Glomerular visceral epithelial cell (primary cell): ENCODE measurements around the gene SMARCA5.

Source experiments
- DNase-seq: peaks from one replicate; pipeline ENCODE4 v3.0.0-alpha.2; 2016; ENCODE audit errors: extremely low spot score

The SMARCA5 gene

DNA sequence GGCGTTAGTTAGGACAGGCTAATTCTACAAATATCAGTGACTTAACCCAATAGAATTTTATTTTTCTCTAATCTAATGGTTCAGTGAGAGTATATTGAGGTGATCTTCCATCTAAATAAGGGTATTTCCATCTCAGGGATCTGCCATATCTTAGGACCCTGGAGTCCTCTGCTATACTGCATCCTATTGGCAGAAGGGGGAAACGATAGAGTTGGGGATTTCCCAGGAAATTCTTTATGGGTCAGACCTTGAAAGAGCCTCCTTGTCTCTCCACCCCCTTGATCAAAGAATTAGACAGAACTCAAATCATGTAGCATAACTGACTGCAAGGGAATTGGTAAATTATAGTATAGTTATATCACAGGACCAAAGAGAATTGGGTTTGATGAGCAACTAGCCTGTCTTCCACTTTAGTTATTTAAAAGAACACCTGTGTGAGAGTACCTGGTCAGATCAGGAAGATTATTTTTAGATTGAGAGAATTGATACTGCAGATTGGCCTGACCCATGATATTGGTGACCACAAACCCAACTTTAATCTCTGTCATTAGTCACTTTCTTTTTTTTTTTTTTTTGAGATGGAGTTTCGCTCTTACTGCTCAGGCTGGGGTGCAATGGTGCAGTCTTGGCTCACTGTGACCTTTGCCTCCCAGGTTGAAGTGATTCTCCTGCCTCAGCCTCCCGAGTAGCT lies 25.6 kb downstream of the SMARCA5 start:
- DNase-seq = no peak

DNA sequence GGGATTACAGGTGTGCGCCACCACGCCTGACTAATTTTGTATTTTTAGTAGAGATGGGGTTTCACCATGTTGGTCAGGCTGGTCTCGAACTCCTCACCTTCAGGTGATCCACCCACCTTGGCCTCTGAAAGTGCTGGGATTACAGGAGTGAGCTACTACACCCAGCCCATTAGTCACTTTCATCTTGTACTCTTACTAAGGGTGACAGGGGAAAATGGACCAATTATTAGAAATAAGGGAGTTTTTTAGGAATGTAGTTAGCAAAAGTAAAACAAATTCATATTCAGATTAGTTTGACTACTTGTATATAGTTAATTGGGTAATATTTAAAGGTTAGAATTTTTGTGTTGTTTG lies 26.1 kb downstream of the SMARCA5 start:
- DNase-seq = no peak

DNA sequence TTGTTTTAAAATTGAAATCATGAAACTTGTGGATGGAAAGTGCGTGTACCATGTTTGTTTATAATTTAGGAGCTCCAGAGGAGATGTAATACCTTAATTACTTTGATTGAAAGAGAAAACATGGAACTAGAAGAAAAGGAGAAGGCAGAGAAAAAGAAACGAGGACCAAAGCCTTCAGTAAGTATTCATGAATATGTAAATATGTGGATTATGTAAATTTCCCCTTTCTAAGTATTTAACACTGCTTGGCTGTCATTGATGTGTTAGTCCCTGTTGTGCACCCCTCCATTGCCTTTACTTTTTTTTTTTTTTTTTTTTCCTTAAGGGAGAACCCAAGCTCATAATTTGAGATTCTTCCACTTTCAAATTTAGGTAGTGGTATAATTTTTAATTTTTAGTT lies 36.4 kb downstream of the SMARCA5 start:
- DNase-seq = no peak

DNA sequence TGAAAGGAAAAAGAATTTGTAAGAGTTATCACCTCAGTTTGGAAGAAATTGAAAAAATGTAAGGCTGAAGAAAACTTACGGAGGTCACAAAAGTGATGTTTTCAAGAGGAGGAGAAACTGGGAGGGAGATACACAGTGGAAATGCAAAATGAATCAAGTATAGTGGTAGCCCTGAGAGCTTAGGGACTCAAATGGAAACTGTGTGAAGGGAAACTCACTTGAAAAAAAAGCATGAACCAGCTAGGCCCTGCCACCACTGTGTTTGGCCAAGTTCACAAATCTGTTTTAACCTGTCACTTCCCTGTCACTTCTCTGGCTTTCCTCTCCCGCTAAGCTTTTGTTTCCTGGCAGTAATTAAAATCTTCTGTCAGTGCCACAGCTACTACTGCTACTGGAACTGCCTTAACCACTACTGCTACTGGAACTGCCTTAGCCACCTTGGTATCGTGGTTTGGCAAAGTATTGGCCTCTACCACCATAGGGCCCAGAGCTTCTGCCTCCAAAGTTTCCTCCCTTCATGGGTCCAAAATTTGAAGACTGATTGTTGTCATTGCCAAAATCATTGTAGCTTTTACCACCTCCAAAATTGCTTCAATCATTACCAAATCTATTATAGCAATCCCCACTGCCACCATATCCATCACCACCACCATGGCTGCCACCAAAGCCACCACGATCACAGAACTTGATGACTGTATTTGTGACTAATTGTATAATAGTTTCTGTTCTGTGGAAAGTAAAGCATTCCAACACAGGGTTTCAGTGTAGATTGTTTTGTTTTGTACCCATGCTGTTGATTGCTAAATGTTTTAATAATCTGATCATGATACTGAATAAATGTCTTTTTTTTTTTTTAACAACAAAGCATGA lies 41.5 kb downstream of the SMARCA5 start:
- no peak for DNase-seq

DNA sequence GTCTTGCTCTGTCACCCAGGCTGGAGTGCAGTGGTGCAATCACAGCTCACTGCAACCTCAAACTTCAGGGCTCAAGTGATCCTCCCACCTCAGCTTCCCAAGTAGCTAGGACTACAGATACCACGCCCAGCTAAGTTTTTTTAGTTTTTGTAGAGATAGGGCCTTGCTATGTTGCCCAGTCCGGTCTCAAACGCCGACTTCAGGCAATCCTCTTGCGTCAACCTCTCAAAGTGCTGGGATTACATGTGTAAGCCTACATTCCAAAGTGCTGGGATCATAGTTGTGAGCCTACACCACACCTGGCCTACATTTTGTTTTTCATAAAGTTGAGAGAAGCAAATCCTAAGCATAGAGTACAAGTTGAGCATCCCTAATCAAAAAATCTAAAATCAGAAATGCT lies 42.2 kb downstream of the SMARCA5 start:
- no peak for DNase-seq

DNA sequence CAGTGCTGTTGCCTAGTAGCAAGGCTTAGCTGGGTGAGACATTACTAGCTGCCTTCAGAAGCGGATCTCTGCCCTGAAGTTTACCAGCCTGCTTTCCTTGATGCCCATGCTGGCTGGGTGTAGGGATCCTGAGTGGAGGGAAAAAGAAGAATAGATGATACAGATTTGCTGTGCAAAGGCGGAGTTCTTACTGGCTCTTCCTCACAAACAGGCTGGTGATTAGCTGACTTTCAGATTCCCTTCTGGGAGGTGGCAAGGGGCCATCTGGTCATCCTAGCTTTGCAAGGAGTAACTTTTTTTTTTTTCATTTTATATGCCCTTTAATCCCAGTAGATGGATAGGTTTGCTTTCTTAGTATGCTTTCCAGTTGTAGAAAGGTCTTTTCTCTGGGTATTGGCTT lies 44.8 kb downstream of the SMARCA5 start:
- DNase-seq = no peak

DNA sequence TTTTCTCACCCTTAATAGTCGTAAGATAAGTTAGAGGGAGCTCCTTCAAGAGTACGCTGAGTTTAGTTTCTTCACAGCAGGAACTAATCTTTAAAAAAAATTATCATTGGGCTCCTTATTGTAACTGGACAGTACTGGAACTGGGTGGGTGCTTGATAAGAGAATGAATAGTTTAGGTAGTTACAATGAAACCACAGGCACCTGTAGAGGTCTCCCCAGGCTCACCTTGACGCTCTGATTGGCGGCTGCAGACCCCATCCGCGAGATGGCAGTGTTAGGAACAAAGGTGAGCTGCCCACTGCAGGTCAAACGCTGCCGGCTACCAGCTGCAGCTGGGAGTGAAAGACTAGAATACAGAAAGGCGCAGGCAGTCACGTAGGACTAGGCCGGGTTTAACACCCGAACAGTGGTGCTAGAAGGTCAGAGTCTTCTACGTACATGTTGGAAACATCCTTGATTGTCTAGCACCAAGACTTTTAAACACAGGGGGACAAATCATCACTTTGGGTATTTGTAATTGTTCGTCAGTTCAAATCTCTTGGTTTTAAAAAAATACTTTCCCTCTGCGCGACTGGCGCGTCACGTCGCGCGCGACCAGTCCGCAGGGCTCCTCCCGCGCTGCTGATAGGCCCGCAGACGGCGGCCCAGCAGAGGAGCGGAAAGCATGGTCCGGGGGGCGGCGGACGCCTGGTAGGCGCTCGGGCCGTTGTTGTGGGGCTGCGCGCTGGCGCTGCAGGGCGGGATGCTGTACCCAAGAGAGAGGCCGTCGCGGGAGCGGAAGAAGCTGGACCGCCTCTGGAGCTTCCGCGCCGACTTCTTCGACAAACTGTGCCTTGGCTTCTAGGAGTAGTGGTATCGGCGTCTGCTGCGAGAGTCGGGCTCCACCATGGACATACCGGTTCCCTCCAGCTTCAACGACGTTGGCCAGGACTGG lies 45.6 kb downstream of the SMARCA5 start:
- DNase-seq = peak; percentile 52

DNA sequence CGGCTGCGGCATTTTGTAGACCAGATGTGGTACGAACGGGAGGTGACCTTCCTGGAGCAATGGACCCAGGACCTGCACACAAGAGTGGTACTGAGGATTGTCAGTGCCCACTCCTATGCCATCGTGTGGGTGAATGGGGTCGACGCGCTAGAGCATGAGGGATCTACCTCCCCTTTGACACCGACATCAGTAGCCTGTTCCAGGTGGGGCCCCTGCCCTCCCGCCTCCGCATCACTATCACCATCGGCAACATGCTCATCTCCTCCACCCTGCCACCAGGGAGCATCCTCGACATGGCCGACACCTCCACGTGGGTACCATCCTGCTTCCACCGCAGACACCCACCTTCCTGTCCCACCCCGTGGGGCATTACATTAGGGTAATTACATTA lies 46.2 kb downstream of the SMARCA5 start:
- no peak for DNase-seq

DNA sequence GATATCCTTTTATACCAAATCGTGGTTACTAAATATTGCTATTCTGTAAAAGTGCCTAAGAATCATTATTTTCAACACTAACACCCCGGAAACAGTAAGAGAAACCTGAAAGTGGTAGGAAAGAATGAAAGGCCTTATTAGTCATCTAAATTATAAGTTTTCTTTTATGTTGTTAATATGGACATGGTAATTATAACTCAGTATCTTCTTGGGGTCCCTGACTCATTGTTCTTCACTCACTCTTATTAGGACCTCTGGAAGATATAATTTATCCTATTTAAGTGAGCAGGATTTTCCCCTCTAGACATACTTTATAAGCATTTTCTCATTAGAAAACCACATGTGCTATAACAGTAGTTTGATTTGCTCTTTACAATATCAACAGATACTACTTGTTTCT lies 51.0 kb downstream of the SMARCA5 start:
- no peak for DNase-seq

DNA sequence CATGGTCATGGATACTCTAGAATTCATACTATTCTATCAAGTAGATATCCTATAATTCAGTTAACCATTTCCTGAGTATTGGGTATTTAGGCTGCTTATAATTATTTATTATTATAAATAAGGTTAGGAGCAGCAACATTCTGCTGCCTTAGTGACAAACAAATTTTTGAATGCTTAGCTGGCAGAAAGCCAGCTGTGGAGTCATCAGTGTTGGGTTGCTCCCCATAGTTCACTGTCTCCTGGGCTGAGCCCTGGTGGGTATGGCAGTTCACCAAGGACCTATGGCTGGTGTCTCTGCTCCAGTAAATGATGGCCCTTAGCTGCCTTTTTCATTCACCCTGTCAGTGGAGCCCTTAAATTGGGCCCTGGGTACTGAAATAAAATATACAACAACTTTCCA lies 61.8 kb downstream of the SMARCA5 start:
- no peak for DNase-seq

DNA sequence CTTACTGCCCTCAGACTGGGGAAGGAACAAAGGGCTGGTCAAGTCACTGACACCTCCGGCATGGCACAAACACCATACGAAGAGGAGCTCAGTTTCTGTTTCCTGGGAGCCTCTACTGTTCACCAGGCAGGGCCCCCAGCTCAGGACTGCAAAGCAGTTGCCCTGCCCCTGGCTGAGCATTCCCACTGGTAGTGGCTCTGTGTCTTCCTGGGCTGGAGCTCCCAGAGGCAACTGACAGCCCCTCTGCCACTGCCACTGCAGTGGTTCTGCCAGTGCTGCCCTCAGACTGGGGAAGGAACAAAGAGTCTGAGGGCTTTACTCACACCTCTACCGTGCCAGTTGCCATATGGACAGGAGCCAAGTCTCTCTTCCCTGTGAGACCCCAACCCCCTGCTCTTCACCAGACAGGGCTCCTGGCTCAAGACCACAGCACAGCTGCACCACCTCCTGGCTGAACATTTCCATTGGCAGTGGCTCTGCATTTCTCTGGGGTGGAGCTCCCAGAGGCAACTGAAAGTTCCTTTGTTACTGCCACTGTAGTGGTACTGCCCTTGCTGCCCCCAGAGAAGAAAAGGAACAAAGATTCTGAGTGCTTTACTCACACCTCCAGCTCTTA lies 67.9 kb downstream of the SMARCA5 start:
- DNase-seq = no peak

DNA sequence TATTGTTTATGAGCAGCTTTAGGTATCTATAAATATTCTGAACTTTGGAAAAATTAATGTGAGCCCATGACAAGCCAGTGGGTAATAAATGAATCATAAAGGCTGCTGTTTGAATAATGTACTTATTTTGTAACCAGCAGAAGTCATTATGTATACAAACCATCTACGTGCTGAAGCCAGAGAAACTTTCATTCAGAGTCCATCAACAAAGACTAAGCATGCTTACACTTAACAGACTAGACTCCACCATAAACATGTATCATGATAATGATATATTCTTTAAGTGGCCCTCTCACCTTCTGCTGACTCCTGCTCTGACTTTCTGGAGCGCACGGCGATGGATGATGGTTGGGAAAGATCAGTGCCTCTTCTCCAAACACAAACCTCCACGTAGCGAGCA lies 72.0 kb downstream of the SMARCA5 start:
- no peak for DNase-seq

DNA sequence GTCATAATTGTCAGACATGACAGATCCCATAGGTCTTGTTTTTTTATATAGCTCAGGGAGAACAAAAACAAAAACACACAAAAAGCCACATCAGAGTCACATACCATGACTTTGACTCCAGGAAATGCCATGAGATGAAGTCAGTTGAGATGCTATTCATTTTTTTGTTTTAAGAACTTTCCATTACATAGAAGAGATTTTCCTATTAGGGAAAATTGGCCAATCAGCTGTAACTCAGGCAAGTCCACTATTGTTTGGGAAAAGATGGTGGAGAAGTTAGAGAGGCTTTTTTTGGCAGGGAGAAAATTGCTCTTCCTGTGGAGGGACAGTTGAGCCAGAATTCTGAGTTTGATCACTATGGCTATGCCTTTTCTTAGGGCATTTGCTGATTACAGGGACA lies 72.6 kb downstream of the SMARCA5 start:
- DNase-seq = no peak

DNA sequence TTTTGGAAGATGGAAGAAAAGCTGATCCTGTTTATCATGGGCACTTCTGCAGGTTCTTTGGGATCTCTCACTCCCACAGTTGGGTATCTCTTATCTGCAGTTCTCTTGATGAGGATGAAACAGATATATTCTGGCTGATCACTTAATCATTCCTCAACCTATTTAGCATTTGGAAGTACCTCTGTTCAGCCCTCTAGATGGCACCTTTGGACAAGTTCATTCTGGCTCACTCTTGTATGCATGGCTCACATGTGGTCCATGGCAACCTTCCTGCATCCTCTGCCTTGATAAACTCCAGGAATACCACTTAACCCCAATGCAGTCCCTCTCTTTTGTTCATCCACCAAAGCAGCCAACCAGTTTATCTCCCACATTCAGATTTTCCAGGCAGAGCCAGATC lies 74.2 kb downstream of the SMARCA5 start:
- DNase-seq = peak; percentile 5

DNA sequence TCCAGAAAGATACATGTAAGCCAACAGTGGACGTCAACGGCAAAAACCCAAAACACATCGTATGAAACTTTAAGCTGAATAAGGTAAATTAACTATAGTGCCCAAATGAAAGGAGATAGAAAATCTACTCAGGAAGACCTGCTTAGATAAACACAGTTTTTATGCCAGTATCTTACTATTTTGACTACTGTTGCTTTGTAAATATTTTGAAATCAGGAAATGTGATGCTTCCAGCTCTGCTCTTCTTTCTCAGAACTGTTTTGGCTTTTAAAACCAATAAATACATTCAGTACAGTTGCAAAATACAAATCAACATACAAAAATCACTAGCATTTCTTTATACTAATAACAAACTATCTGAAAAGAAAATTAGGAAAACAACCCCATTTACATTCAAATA lies 83.8 kb downstream of the SMARCA5 start:
- no peak for DNase-seq

DNA sequence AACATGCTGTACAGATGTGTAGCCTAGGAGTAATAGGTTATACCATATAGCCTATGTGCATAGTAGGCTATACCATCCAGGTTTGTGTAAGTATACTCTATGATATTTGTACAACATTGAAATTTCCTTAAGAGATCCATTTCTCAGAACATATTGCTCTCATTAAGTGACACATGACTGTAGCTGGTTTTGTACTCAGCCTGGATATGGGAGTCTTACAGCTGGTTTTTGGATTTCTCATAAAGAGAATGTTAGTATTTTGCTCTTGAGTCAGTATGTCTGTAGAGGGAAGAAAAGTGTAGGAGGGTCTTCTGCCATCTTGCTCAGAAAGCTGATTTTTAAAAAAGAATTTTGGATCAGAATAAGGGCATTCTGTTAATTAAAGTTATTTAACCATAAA lies 85.3 kb downstream of the SMARCA5 start:
- DNase-seq = no peak

DNA sequence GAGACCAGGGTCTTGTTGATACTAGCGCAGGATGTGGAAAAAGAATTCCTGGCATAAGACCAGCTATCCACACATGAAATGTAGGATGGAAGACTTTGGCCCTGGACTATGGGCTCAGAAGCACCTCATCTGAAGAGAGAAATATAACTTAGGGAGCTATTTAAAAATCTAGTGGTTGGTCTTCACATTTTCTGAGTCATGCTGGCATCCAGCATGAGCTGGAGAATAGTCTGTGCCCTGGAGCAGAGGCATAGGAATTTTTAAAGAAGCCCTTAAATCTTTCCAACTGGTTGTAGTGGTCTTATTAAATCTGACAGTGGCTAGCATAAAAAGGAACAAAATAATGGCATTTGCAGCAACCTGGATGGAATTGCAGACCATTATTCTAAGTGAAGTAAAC lies 86.3 kb downstream of the SMARCA5 start:
- no peak for DNase-seq

DNA sequence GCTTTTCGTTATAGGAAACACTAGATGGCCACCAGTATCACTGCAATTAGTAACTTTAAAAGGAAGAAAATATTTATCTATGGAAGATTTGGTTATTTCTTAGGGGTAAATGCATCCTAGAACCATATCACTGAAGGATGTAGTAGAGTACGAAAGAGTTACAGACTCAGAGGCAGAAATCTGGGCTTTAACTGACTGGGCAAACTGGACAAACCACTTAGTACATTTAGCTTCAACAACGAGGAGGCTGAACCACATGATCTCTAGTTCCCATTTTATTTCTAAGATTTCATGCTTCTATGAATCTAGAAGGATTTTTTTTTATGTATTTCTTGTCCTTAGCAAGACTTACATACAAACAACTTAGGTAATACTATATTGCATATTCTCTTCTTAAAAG lies 93.0 kb downstream of the SMARCA5 start:
- DNase-seq = no peak
